ENCODE data around the gene ITIH2. TPM values are rescaled to one million over a fixed set of nuclear protein-coding genes. Genes with fewer than 3 reads are reported as not detected.

The ITIH2 gene
- total RNA-seq, 1 donor from 2014 or later, result not detected

GRCh38 chr10:7696545-7696944 is 6.6 kb upstream of the ITIH2 start:
- TF ChIP-seq CTCF (IDR thresholded peaks at IDR 0.05; ENCODE audit: insufficient read depth, low read length, severe bottlenecking), result no peak
- FAIRE-seq, result no peak
- no peak for DNase-seq (ENCODE audit: low read depth)
- H3K27me3 ChIP-seq (ENCODE audit: control insufficient read depth, insufficient read depth, low read length), result no peaks in the 10 kb centered on the region
- H3K36me3 ChIP-seq (ENCODE audit: control insufficient read depth, insufficient read depth, low read length), result no peaks in the 10 kb centered on the region
- no peak overlapping the region for H3K4me3 ChIP-seq (ENCODE audit: low read depth, low read length)

GRCh38 chr10:7697426-7697825 is 5.7 kb upstream of the ITIH2 start:
- Histone ChIP-seq H3K4me3 (ENCODE audit: low read depth, low read length) (no peak overlapping the region), H3K36me3 (ENCODE audit: control insufficient read depth, insufficient read depth, low read length) (no peaks in the 10 kb centered on the region), H3K27me3 (ENCODE audit: control insufficient read depth, insufficient read depth, low read length) (no peaks in the 10 kb centered on the region)
- TF ChIP-seq CTCF (IDR thresholded peaks at IDR 0.05; ENCODE audit: insufficient read depth, low read length, severe bottlenecking), result no peak
- FAIRE-seq, result no peak
- DNase-seq (ENCODE audit: low read depth), result no peak

GRCh38 chr10:7700577-7701125 is 2.5 kb upstream of the ITIH2 start:
- no peak for FAIRE-seq
- no peak for TF ChIP-seq CTCF (IDR thresholded peaks at IDR 0.05; ENCODE audit: insufficient read depth, low read length, severe bottlenecking)
- peak; percentile 27 for DNase-seq (ENCODE audit: low read depth)
- H3K27me3 ChIP-seq (ENCODE audit: control insufficient read depth, insufficient read depth, low read length), result no peaks in the 10 kb centered on the region
- H3K4me3 ChIP-seq (ENCODE audit: low read depth, low read length), result no peak overlapping the region
- no peaks in the 10 kb centered on the region for H3K36me3 ChIP-seq (ENCODE audit: control insufficient read depth, insufficient read depth, low read length)

- Histone ChIP-seq H3K36me3 (ENCODE audit: control insufficient read depth, insufficient read depth, low read length) (no peaks in the 10 kb centered on the region), H3K4me3 (ENCODE audit: low read depth, low read length) (no peak overlapping the region), H3K27me3 (ENCODE audit: control insufficient read depth, insufficient read depth, low read length) (no peaks in the 10 kb centered on the region)
- no peak for TF ChIP-seq CTCF (IDR thresholded peaks at IDR 0.05; ENCODE audit: insufficient read depth, low read length, severe bottlenecking)
- FAIRE-seq, result no peak
- no peak for DNase-seq (ENCODE audit: low read depth)
Observed at GRCh38 chr10:7701158-7701742, 1.9 kb upstream of the ITIH2 start.

- Histone ChIP-seq H3K4me3 (ENCODE audit: low read depth, low read length) (no peak overlapping the region), H3K36me3 (ENCODE audit: control insufficient read depth, insufficient read depth, low read length) (no peaks in the 10 kb centered on the region), H3K27me3 (ENCODE audit: control insufficient read depth, insufficient read depth, low read length) (no peaks in the 10 kb centered on the region)
- FAIRE-seq (no peak), DNase-seq (ENCODE audit: low read depth) (no peak)
- no peak for TF ChIP-seq CTCF (IDR thresholded peaks at IDR 0.05; ENCODE audit: insufficient read depth, low read length, severe bottlenecking)
Observed at GRCh38 chr10:7702288-7702812, 766 bp upstream of the ITIH2 start.

Measured in bronchial epithelial cell (primary cell).